Activated T-helper 2 cell treated with anti-CD3 and anti-CD28 coated beads, Interferon-gamma antibody, Interleukin-2, Interleukin-4, amounts not matched to agents 10 μg/mL and 5 μg/mL and 100 μg/mL, durations not matched to agents 14 hours and 24 hours and 36 hours (primary cell): ENCODE results near the gene MMP23B. TPM values are rescaled to one million over a fixed set of nuclear protein-coding genes. Genes with fewer than 3 reads are reported as not detected.
"Not testable (repeated sequence)": the region's sequence is repeated elsewhere in the genome, so short reads cannot be mapped to it uniquely, and the experiment has no call there.

Source experiments
- DNase-seq: peaks from one replicate; pipeline ENCODE4 v3.0.0; 2021; ENCODE audit warnings: low spot score
- H3K27ac Mint-ChIP-seq: one replicate; pipeline ENCODE4 v1.8.0; 2021; ENCODE audit warnings: mixed read lengths
- H3K27me3 Mint-ChIP-seq: one replicate; pipeline ENCODE4 v1.8.0; 2021; ENCODE audit warnings: low read depth, mixed read lengths
- H3K36me3 Mint-ChIP-seq: one replicate; pipeline ENCODE4 v1.8.0; 2021; ENCODE audit warnings: low read depth, mixed read lengths
- H3K4me1 Mint-ChIP-seq: one replicate; pipeline ENCODE4 v1.8.0; 2021; ENCODE audit warnings: low read depth, mixed read lengths
- H3K4me3 Mint-ChIP-seq: one replicate; pipeline ENCODE4 v1.8.0; 2021; ENCODE audit warnings: low read depth, mild to moderate bottlenecking, moderate library complexity, mixed read lengths
- H3K9me3 Mint-ChIP-seq: one replicate; pipeline ENCODE4 v1.8.0; 2021; ENCODE audit warnings: mixed read lengths
- intact Hi-C: fragments of 100-400 bp; cut with micrococcal nuclease; formaldehyde crosslinking; loops from one replicate; pipeline ENCODE4 v1.15.1; 2023
- total RNA-seq: library from RNA; stranded (reverse); gene quantifications from 2 replicates; pipeline ENCODE4 v1.2.3, GENCODE V29; 2022

MMP23B gene
- total RNA-seq, 1 donor from 2014 or later, result 0.94 TPM

DNA sequence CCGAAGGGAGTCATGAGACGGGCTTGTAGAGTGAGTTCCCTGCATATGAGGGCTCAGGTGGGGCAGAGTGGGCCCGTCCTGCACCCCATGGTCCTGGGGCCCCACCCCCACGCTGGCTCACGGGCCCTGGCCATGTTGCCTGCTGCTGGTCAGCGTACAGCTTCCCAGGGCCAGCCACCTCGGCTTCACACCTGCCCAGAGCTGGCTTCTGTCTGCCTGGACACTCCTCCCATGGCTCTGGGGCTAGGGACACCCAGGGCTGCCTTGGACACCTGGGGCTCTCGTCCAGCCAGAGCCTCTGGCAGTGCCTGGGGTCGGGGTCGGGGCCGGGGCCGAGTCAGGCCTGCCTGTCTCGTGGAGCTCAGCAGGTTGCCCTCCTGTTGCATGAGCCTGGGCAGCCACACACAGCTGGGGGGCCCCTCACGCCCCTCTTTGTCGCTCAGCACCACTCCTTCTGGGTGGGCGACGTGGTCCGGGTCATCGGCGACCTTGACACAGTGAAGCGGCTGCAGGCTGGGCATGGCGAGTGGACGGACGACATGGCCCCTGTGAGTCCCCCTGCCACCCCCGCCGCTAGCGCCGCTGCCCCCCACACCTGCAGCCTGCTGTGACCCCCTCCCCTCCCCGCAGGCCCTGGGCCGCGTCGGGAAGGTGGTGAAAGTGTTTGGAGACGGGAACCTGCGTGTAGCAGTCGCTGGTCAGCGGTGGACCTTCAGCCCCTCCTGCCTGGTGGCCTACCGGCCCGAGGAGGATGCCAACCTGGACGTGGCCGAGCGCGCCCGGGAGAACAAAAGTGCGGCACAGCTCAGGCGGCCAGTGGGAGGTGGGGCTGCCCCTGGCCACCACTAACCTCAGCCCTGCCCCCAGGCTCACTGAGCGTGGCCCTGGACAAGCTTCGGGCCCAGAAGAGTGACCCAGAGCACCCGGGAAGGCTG is 5.5 kb upstream of the MMP23B start:
- Mint-ChIP-seq H3K9me3 (no peaks in the 10 kb centered on the region), H3K4me3 (no peak overlapping the region), H3K4me1 (peaks cover 2% of the 10 kb centered on the region), H3K36me3 (peaks cover 3% of the 10 kb centered on the region), H3K27ac (no peak overlapping the region), H3K27me3 (peaks cover 3% of the 10 kb centered on the region)
- intact Hi-C loops, result no loop called here
- DNase-seq, result no peak

DNA sequence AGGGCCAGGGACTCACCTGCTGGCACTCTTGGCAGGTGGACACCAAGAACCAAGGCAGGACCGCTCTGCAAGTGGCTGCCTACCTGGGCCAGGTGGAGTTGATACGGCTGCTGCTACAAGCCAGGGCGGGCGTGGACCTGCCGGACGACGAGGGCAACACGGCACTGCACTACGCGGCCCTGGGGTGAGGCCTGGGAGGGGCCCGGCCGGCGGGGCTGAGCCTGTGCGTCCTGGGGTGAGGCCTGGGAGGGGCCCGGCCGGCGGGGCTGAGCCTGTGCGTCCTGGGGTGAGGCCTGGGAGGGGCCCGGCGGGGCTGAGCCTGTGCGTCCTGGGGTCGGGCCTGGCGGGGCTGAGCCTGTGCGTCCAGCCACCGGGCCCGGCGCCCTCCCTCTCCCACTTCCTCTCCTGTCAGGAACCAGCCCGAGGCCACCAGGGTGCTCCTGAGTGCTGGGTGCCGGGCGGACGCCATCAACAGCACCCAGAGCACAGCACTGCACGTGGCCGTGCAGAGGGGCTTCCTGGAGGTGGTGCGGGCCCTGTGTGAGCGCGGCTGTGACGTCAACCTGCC is 4.6 kb upstream of the MMP23B start:
- peaks cover 2% of the 10 kb centered on the region for H3K4me1 Mint-ChIP-seq
- no peak overlapping the region for H3K27ac Mint-ChIP-seq
- no peak overlapping the region for H3K4me3 Mint-ChIP-seq
- H3K27me3 Mint-ChIP-seq, result peaks cover 4% of the 10 kb centered on the region
- H3K9me3 Mint-ChIP-seq, result no peaks in the 10 kb centered on the region
- no peak for DNase-seq
- intact Hi-C loops, result no loop called here
- peaks cover 3% of the 10 kb centered on the region for H3K36me3 Mint-ChIP-seq

DNA sequence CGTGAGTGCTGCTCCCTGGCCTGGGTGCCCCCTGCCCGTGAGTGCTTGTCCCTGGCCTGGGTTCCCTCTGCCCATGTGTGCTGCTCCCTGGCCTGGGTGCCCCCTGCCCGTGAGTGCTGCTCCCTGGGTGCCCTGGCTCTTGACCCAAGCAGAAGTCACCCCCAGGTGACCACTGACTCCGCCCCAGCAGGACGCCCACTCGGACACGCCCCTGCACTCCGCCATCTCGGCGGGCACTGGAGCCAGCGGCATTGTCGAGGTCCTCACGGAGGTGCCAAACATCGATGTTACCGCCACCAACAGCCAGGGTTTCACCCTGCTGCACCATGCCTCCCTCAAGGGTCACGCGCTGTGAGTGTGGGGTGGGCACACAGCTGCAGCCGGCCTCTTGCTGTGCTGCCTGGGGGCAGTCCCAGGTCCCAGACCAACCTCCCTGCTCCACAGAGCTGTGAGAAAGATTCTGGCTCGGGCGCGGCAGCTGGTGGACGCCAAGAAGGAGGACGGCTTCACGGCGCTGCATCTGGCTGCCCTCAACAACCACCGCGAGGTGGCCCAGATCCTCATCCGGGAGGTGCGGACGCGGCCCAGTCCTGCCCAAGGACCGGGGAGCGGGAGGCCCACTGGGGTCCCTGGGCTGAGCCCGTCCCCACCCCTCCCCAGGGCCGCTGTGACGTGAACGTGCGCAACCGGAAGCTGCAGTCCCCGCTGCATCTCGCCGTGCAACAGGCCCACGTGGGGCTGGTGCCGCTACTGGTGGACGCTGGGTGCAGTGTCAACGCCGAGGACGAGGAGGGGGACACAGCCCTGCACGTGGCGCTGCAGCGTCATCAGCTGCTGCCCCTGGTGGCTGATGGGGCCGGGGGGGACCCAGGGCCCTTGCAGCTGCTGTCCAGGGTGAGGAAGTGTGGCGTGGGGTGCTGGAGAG is 3.9 kb upstream of the MMP23B start:
- Mint-ChIP-seq H3K36me3 (peaks cover 3% of the 10 kb centered on the region), H3K27ac (no peak overlapping the region), H3K4me1 (peaks cover 2% of the 10 kb centered on the region), H3K27me3 (peaks cover 4% of the 10 kb centered on the region), H3K9me3 (no peaks in the 10 kb centered on the region), H3K4me3 (no peak overlapping the region)
- DNase-seq, result no peak
- intact Hi-C loops, result no loop called here

DNA sequence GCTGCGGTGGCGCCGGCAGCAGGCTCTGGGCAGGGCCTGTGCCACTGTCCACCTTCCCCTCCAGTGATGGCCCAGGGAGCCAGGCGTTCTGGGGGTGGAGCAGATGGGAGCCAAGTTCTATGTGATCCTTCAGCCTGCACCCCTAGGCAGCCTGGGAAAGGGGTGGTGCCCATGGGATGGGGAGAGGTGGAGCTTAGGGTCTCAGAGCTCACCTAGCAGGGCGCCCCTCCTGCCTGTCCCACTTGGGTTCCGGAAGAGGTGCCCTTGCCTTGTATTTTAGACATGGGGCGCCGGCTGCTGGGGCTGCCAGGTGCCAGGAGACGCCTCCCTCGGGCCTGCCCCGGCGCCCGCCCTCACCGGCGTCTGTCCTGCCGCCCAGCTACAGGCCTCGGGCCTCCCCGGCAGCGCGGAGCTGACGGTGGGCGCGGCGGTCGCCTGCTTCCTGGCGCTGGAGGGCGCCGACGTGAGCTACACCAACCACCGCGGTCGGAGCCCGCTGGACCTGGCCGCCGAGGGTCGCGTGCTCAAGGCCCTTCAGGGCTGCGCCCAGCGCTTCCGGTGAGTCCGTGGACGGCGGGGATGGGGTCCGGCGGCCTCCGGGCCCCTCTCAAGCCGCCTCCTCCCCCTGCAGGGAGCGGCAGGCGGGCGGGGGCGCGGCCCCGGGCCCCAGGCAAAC is 3.1 kb upstream of the MMP23B start:
- no peak overlapping the region for H3K27ac Mint-ChIP-seq
- intact Hi-C loops, result no loop called here
- peaks cover 2% of the 10 kb centered on the region for H3K4me1 Mint-ChIP-seq
- no peak overlapping the region for H3K4me3 Mint-ChIP-seq
- no peaks in the 10 kb centered on the region for H3K9me3 Mint-ChIP-seq
- peaks cover 4% of the 10 kb centered on the region for H3K27me3 Mint-ChIP-seq
- DNase-seq, result no peak
- peaks cover 3% of the 10 kb centered on the region for H3K36me3 Mint-ChIP-seq

DNA sequence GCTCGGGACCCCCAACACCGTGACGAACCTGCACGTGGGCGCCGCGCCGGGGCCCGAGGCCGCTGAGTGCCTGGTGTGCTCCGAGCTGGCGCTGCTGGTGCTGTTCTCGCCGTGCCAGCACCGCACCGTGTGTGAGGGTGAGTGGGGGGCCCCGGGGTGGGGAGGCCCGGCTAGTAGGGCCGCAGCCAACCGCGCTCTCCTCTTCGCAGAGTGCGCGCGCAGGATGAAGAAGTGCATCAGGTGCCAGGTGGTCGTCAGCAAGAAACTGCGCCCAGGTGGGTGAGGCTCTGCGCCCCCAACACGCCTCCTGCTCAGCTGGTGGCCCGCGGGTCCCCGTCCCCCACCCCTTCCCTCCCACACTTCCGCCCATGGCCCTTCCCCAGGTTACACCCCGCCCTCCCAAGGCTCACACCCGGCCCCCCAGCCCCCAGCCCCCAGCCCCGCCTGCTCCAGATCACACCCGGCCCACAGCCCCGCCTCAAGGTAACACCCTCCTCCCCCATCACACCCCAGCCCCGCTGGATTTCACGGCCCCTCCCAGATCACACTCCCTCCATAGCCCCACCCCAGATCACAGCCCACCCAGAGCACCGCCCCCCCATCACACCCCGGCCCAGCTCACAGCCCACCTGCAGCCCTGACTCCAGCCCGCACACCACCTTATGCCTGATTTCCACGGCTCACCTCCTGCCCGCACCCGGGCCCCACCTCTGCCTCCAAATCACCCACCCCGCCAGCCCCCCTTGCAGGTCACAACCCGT is 2.4 kb upstream of the MMP23B start:
- Mint-ChIP-seq H3K4me1 (peaks cover 2% of the 10 kb centered on the region), H3K4me3 (peak overlapping the region; percentile 58), H3K27ac (peak overlapping the region; percentile 71), H3K36me3 (peaks cover 3% of the 10 kb centered on the region), H3K9me3 (no peaks in the 10 kb centered on the region), H3K27me3 (peaks cover 4% of the 10 kb centered on the region)
- intact Hi-C loops, result no loop called here
- DNase-seq, result no peak

DNA sequence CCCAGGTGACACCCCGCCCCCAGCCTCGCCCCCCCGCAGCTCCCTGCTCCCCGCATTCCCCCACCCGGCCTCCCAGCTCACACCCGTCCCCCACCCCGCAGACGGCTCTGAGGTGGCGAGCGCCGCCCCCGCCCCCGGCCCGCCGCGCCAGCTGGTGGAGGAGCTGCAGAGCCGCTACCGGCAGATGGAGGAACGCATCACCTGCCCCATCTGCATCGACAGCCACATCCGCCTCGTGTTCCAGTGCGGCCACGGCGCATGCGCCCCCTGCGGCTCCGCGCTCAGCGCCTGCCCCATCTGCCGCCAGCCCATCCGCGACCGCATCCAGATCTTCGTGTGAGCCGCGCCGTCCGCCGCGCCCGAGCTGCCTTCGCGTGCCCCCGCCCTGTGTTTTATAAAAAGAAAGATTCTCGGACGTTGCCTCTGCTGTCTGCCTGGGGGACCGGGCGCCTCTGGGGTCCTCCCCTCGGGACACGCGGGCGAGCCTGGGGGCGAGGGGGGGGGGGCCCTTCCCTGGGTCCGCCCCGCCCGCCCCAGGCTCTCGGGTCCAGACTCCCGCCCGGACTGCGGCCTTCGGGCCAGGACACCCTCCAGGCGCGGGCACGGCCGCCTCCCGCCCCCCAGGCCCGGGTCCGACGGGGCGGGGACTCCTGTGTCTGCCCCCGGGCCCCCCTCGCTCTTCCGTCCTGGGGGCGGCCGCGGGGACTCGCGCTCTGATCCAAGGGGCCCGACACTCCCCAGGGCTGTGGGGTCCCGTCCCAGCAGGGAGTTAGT is 1.6 kb upstream of the MMP23B start:
- Mint-ChIP-seq H3K4me1 (peaks cover 2% of the 10 kb centered on the region), H3K27ac (peak overlapping the region; percentile 74), H3K27me3 (peaks cover 4% of the 10 kb centered on the region), H3K9me3 (no peaks in the 10 kb centered on the region), H3K4me3 (peak overlapping the region; percentile 78), H3K36me3 (peaks cover 3% of the 10 kb centered on the region)
- DNase-seq, result peak; percentile 96
- intact Hi-C loops, result no loop called here

DNA sequence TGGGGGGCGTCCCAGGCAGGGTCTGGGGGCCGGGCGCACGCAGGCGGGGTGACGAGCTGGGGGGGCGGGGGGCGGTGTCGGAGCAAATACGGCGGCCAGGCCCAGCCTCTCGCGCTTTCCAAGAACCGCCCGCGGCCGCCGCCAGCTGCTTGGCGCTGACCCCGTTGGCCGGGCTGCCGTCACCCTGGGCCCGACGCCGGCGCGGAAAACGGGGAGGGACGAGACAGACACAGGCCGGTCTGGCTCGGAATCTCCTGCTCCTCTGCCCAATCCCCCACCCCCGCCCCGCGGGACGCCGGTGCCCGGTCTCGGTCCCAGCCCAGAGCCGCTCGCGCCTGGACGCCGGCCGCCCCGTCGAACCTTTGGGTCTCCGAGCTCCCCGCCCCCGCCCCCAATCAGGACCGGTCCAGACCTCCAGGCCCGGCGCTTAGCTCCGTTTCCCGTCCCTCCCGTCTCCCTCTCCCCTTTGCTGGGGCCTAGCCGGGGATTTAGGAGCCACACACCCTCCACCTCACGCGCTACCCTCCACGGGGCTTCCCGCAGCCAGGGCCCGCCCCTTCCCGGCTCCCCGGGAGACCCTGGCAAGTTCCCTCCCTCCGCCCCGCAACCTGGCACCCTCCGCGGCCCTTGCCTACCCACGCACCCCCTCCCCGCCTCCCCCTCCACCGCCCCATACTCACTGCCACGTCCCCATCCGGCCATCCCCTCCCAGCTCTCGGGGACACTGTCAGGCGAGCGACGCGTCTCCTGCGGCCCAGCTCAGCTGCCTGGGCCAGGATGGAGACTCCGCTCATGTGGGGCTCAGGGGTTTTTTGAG is 800 bp upstream of the MMP23B start:
- DNase-seq, result no peak
- Mint-ChIP-seq H3K36me3 (peaks cover 3% of the 10 kb centered on the region), H3K9me3 (no peaks in the 10 kb centered on the region), H3K4me3 (no peak overlapping the region), H3K27ac (peak overlapping the region; percentile 17), H3K4me1 (peaks cover 2% of the 10 kb centered on the region), H3K27me3 (peaks cover 4% of the 10 kb centered on the region)
- intact Hi-C loops, result no loop called here

DNA sequence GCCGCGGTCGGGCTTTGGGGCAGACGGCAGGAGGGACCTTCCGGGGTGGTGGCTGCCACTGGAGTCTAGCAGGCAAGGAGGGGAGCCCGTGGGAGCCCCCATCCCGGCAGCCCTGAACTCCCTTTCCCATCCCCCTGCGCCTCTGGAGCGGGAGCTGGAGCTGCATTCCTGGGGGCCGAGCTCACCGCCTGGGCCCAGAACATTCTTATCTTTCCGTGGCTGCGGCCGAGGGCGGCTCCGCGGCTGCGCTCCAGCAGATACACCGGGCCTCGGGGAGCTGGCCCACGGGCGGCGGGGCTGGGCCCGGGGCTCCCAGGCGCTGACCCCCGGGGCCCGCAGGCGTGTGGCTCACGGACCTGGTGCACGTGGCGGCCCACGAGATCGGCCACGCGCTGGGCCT is 1.4 kb downstream of the MMP23B start:
- H3K36me3 Mint-ChIP-seq, H3K27ac Mint-ChIP-seq, H3K9me3 Mint-ChIP-seq, intact Hi-C loops, H3K4me3 Mint-ChIP-seq, H3K27me3 Mint-ChIP-seq, H3K4me1 Mint-ChIP-seq, DNase-seq: not testable (repeated sequence)

DNA sequence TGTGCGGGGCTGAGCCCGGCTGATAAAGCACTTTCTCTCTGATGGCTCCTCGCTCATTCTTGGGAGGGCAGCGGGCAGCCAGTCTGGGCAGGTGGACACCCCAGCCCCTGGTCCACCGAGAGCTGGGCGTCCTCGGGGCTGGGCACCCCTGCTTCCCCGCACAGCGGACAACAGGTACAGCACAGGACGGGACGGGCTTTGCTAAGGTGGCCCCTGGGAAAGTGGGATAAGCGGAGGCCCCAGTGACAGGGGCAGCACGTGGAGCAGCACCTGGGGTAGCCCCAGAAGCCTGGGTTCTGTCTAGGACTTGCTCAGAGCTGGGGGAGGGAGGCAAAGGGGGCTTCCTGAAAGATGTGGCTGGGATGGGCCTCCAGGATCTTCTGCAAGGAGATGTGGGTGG is 2.6 kb downstream of the MMP23B start:
- H3K27me3 Mint-ChIP-seq, H3K9me3 Mint-ChIP-seq, DNase-seq, H3K27ac Mint-ChIP-seq, H3K4me3 Mint-ChIP-seq, H3K4me1 Mint-ChIP-seq, H3K36me3 Mint-ChIP-seq, intact Hi-C loops: not testable (repeated sequence)

DNA sequence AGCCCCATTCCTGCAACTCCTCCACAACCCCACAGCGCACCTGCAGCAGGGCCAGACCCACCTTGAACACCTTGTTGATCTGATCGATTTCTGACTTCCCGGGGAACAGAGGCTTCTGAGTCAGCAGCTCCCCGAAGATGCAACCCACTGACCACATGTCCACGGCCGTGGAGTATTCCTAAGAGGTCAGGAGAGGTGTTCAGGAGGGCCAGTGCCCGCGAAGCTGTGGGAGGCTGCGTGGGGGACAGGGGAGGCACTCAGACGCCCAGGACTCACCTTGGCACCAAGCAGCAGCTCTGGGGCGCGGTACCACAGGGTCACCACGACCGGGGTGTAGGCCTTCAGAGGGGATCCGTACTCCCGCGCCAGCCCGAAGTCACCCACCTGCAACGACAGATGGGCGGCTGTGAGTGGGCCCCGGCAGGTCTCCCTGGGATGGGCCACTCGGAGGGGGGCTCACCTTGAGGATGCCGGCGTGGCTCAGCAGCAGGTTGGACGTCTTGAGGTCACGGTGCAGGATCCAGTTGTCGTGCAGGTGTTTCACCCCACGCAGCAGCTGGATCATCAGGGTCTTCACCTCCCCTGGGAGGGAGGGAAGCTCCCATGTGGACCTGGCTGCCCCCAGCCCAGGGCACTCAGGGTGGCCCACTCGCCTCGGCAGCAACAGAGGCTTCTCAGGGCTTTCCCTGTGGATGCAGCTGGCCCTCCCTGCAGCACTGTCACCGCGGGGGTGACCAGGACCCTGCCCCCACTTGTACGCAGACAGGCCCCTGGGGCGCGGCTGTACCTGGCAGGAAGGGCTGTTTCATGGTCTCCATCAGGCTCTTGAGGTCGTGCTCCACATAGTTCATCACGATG is 4.9 kb downstream of the MMP23B start:
- H3K36me3 Mint-ChIP-seq, H3K27ac Mint-ChIP-seq, H3K9me3 Mint-ChIP-seq, H3K4me1 Mint-ChIP-seq, DNase-seq, H3K27me3 Mint-ChIP-seq, intact Hi-C loops, H3K4me3 Mint-ChIP-seq: not testable (repeated sequence)
